Peyer's patch (tissue), 4 donors: ENCODE data around the gene ELP5.

Experiments used
- POLR2A ChIP-seq, 2 donors: fragments of 450-650 bp; IDR thresholded peaks; one replicate each; pipeline ENCODE4 v1.5.1; 2017; ENCODE audit warnings: antibody characterized with exemption in 2 of 2, mild to moderate bottlenecking in 2 of 2, moderate library complexity in 2 of 2
- TF ChIP-seq, protein P1 (sequence below), 6 experiments: fragments of 450-650 bp in 4 of 6; fragments of 200-600 bp in 2 of 6; sonication (generic) in 1 of 6; IDR thresholded peaks; one replicate each; pipeline ENCODE4 v1.5.1; 2017 to 2019; ENCODE audit warnings: antibody characterized with exemption in 6 of 6, mild to moderate bottlenecking in 3 of 6, moderate library complexity in 1 of 6

DNA sequence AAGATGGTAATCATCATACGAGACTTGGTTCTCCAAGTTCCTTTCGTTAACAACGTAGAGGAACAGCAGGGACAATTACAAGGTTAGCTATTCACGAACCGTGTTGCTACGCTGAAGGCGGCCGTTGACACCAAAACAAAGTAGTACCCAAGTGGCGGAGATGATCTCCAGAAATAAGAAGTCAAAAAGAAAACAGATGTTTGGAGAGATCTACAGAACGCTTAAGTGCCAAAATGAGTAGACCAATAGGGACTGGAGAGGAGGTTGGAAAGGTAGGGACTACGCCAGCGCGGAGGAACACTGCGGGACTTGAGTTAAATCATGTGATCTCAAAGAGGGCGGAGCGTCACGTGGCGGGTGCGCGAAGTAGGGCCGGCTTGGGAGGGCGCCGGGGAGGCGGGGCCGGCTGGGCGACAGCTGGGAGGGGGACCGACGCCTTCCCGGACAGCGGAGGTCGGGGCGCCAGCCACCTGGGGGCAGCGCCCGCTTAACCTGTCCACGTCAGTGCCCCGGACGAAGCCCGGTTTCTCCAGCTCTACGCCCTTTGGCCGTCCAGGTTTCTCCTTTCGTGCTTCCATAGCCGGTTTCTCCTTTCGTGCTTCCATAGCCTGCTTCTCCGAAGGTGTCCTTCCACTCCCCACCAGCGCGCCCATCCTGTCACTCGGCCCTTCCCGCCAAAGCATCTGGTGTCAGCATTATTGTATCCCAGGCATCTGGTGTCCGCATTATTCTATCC is 9.1 kb upstream of the ELP5 start:
- TF ChIP-seq, protein P1, sequence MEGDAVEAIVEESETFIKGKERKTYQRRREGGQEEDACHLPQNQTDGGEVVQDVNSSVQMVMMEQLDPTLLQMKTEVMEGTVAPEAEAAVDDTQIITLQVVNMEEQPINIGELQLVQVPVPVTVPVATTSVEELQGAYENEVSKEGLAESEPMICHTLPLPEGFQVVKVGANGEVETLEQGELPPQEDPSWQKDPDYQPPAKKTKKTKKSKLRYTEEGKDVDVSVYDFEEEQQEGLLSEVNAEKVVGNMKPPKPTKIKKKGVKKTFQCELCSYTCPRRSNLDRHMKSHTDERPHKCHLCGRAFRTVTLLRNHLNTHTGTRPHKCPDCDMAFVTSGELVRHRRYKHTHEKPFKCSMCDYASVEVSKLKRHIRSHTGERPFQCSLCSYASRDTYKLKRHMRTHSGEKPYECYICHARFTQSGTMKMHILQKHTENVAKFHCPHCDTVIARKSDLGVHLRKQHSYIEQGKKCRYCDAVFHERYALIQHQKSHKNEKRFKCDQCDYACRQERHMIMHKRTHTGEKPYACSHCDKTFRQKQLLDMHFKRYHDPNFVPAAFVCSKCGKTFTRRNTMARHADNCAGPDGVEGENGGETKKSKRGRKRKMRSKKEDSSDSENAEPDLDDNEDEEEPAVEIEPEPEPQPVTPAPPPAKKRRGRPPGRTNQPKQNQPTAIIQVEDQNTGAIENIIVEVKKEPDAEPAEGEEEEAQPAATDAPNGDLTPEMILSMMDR (IDR thresholded peaks at IDR 0.05): peak in 3 of 6 experiments; percentile 5 to 25 (median 5)
- TF ChIP-seq POLR2A (IDR thresholded peaks at IDR 0.05): peak; percentile 47 to 59
